HCT116 (cell line): ENCODE results near the gene NDUFB8. TPM values are rescaled to one million over a fixed set of nuclear protein-coding genes. Genes with fewer than 3 reads are reported as not detected.

ENCODE experiments used
- ATAC-seq: fragments of 200-7000 bp; cut with Tn5 transposase; 2 replicates; pipeline ENCODE4 v1.9.1; 2020; ENCODE audit warnings: mild to moderate bottlenecking, moderate library complexity
- BruUV-seq: library from RNA; stranded (reverse); fragments of 400-500 nt; replicated peaks from 2 replicates; lab custom pipeline; 2021; lab: Mats Ljungman, UMichigan
- CTCF ChIA-PET: fragments of 300-600 bp; sonication (Branson Sonifier 250); formaldehyde crosslinking; loops from one replicate; lab custom pipeline; 2021; ENCODE audit warnings: antibody characterized with exemption; lab: Charles Lee
- POLR2A ChIA-PET: fragments of 300-600, 350-600 bp; sonication (Branson Sonifier 250); formaldehyde crosslinking; loops from one replicate; lab custom pipeline; 2021; ENCODE audit warnings: antibody characterized with exemption; lab: Charles Lee
- RAD21 ChIA-PET, 2 experiments: fragments of 300-600 bp; sonication (Branson Sonifier 250); formaldehyde crosslinking; loops; one replicate each; lab custom pipeline; 2023; ENCODE audit warnings: low total read pairs in 2 of 2; ENCODE audit not compliant: uncharacterized antibody in 2 of 2, unreplicated experiment in 2 of 2, low non-redundant PET in 1 of 2; lab: Charles Lee
- DNase-seq: peaks from one replicate; pipeline ENCODE4 v3.0.0-alpha.2; 2010; ENCODE audit warnings: low read depth, low spot score
- H2AFZ ChIP-seq: fragments of 200-600 bp; shearing (Covaris generic), sonication (generic); 2 replicates; pipeline ENCODE4 v1.6.1; 2017; ENCODE audit warnings: low read depth, mixed run types, mixed read lengths, antibody characterized with exemption, low read length; ENCODE audit not compliant: poor library complexity, severe bottlenecking
- H3K27ac ChIP-seq: 2 replicates; pipeline ENCODE4 v1.5.1; 2012; ENCODE audit warnings: low read depth, low read length
- H3K27me3 ChIP-seq: fragments of 200-600 bp; sonication (generic); 2 replicates; pipeline ENCODE4 v1.6.1; 2016; ENCODE audit warnings: mixed run types, low read length, mixed read lengths; ENCODE audit not compliant: insufficient read depth
- H3K36me3 ChIP-seq, 2 experiments: fragments of 200-500 bp in 1 of 2; fragments of 200-600 bp in 1 of 2; sonication (Bioruptor generic) in 1 of 2; sonication (generic) in 1 of 2; 2 replicates each; pipeline versions ENCODE4 v1.5.1 to v1.6.1; 2014 to 2016; ENCODE audit warnings: low read length in 2 of 2, inconsistent platforms in 1 of 2, mixed read lengths in 1 of 2, mixed run types in 1 of 2; ENCODE audit not compliant: insufficient read depth in 2 of 2, control insufficient read depth in 1 of 2
- H3K4me1 ChIP-seq, 2 experiments: fragments of 200-600 bp in 1 of 2; sonication (generic) in 1 of 2; 2 replicates each; pipeline versions ENCODE4 v1.5.1 to v1.6.1; 2012 to 2017; ENCODE audit warnings: low read length in 2 of 2, inconsistent platforms in 1 of 2, mild to moderate bottlenecking in 1 of 2, mixed read lengths in 1 of 2, mixed run types in 1 of 2, moderate library complexity in 1 of 2; ENCODE audit not compliant: insufficient read depth in 2 of 2, control insufficient read depth in 1 of 2
- H3K4me2 ChIP-seq: fragments of 200-600 bp; sonication (generic); 2 replicates; pipeline ENCODE4 v1.6.1; 2017; ENCODE audit warnings: mixed run types, low read length, mixed read lengths
- H3K4me3 ChIP-seq, 2 experiments: fragments of 200-600 bp in 1 of 2; sonication (generic) in 1 of 2; replicated peaks in 1 of 2; 2 replicates each; pipeline ENCODE4 v1.5.1; 2011 to 2016; ENCODE audit warnings: low read length in 2 of 2, control low read depth in 1 of 2, low read depth in 1 of 2, mild to moderate bottlenecking in 1 of 2, mixed read lengths in 1 of 2, mixed run types in 1 of 2
- H3K79me2 ChIP-seq: fragments of 200-600 bp; sonication (generic); 2 replicates; pipeline ENCODE4 v1.6.1; 2017; ENCODE audit warnings: mild to moderate bottlenecking, mixed run types, low read length, moderate library complexity, mixed read lengths; ENCODE audit not compliant: insufficient read depth
- H3K9ac ChIP-seq: fragments of 200-600 bp; sonication (generic); 2 replicates; pipeline ENCODE4 v1.6.1; 2016; ENCODE audit warnings: low read length, mixed read lengths
- H3K9me2 ChIP-seq: fragments of 200-600 bp; sonication (generic), shearing (Covaris generic); 2 replicates; pipeline ENCODE4 v1.6.1; 2017; ENCODE audit warnings: mixed run types, mild to moderate bottlenecking, moderate library complexity; ENCODE audit not compliant: insufficient read depth
- H3K9me3 ChIP-seq, 2 experiments: fragments of 200-500 bp in 1 of 2; fragments of 200-600 bp in 1 of 2; sonication (Bioruptor generic) in 1 of 2; sonication (generic) in 1 of 2; 2 replicates each; pipeline ENCODE4 v1.6.1; 2014 to 2017; ENCODE audit warnings: low read length in 2 of 2, mixed read lengths in 2 of 2, inconsistent platforms in 1 of 2, low read depth in 1 of 2, mild to moderate bottlenecking in 1 of 2, mixed run types in 1 of 2, moderate library complexity in 1 of 2; ENCODE audit not compliant: control insufficient read depth in 1 of 2, insufficient read depth in 1 of 2
- H4K20me1 ChIP-seq: fragments of 200-600 bp; sonication (generic), shearing (Covaris generic); 2 replicates; pipeline ENCODE4 v1.6.1; 2017; ENCODE audit warnings: mixed run types, mild to moderate bottlenecking, moderate library complexity; ENCODE audit not compliant: insufficient read depth
- ATF3 ChIP-seq: IDR thresholded peaks from 2 replicates; pipeline ENCODE4 v1.6.1; 2012
- CBX3 ChIP-seq: IDR thresholded peaks from 2 replicates; pipeline ENCODE4 v1.6.1; 2012; ENCODE audit warnings: low read depth
- CTCF ChIP-seq, 3 experiments: fragments of 200-600 bp in 1 of 3; sonication (generic) in 1 of 3; IDR thresholded peaks in 2 of 3; conservative IDR thresholded peaks in 1 of 3; 2 replicates each; pipeline ENCODE4 v1.5.1; 2012 to 2017; ENCODE audit warnings: low read depth in 2 of 3, low read length in 2 of 3, antibody characterized with exemption in 1 of 3, borderline replicate concordance in 1 of 3, control low read depth in 1 of 3, mild to moderate bottlenecking in 1 of 3, mixed read lengths in 1 of 3, mixed run types in 1 of 3, moderate library complexity in 1 of 3; ENCODE audit not compliant: insufficient read depth in 1 of 3
- EGR1 ChIP-seq: IDR thresholded peaks from 2 replicates; pipeline ENCODE4 v1.6.1; 2012; ENCODE audit warnings: low read depth
- ELF1 ChIP-seq: IDR thresholded peaks from 2 replicates; pipeline ENCODE4 v1.6.1; 2012; ENCODE audit warnings: low read depth, borderline replicate concordance
- EZH2phosphoT487 ChIP-seq: fragments of 200-600 bp; IDR thresholded peaks from 2 replicates; pipeline ENCODE4 v1.6.1; 2018; ENCODE audit warnings: antibody characterized with exemption, borderline replicate concordance
- FOSL1 ChIP-seq: IDR thresholded peaks from 2 replicates; pipeline ENCODE4 v1.6.1; 2012; ENCODE audit warnings: low read depth
- JUND ChIP-seq: IDR thresholded peaks from 2 replicates; pipeline ENCODE4 v1.6.1; 2012
- MAX ChIP-seq: IDR thresholded peaks from 2 replicates; pipeline ENCODE4 v1.6.1; 2012
- POLR2A ChIP-seq: IDR thresholded peaks from 2 replicates; pipeline ENCODE4 v1.7.0; 2011; ENCODE audit warnings: borderline replicate concordance; ENCODE audit not compliant: insufficient read depth, insufficient read length; ENCODE audit errors: extremely low read depth
- POLR2AphosphoS5 ChIP-seq: IDR thresholded peaks from 2 replicates; pipeline ENCODE4 v1.6.1; 2011; ENCODE audit warnings: mild to moderate bottlenecking, low read depth, low read length, moderate library complexity
- REST ChIP-seq: IDR thresholded peaks from 2 replicates; pipeline ENCODE4 v1.6.1; 2012; ENCODE audit warnings: low read depth
- SIN3A ChIP-seq: IDR thresholded peaks from 2 replicates; pipeline ENCODE4 v1.6.1; 2012; ENCODE audit warnings: low read depth
- SRF ChIP-seq: IDR thresholded peaks from 2 replicates; pipeline ENCODE4 v1.6.1; 2012; ENCODE audit warnings: low read depth
- ZBTB33 ChIP-seq: IDR thresholded peaks from 2 replicates; pipeline ENCODE4 v1.6.1; 2011; ENCODE audit warnings: mild to moderate bottlenecking, low read length, moderate library complexity; ENCODE audit not compliant: insufficient replicate concordance; ENCODE audit errors: extremely low read depth
- ZFX ChIP-seq: fragments of 450-650 bp; IDR thresholded peaks from 2 replicates; pipeline ENCODE4 v1.6.1; 2017
- intact Hi-C: fragments of 100-400 bp; cut with micrococcal nuclease; formaldehyde crosslinking; loops from 2 replicates; pipeline ENCODE4 v1.10.0; 2022
- total RNA-seq: library from RNA; stranded (reverse); gene quantifications from one replicate; pipeline ENCODE4 v1.2.1, GENCODE V29; 2021; ENCODE audit not compliant: unreplicated experiment

NDUFB8 gene
- total RNA-seq, 1 experiment from 2014 or later = 243 TPM

- TF ChIP-seq ELF1 (no peak), ATF3 (no peak), FOSL1 (no peak), SRF (no peak), EGR1 (no peak), REST (no peak), MAX (no peak)
Observed at GRCh38 chr10:100551196-100551595, 21.5 kb upstream of the NDUFB8 start (continued).

- peaks cover 73 to 74% of the 10 kb centered on the region in 2 experiments for H3K36me3 ChIP-seq
- H3K27me3 ChIP-seq = no peaks in the 10 kb centered on the region
- ChIA-PET CTCF (interaction anchor here (0.9 to 2.2 kb wide), 2 partner anchors 9 to 25 kb away, joined by 3 to 11 read pairs; partner anchors contain the start of gene HIF1AN), POLR2A (interaction anchor here (1.4 kb wide), 1 partner anchor 9 kb away, joined by 9 read pairs; the partner anchor contains the start of gene HIF1AN), RAD21 (no interaction called here)
- DNase-seq (no peak), ATAC-seq (no peak)
- no TSS peak for BruUV-seq
- H3K79me2 ChIP-seq = peaks cover 19% of the 10 kb centered on the region
- H3K4me1 ChIP-seq = no peaks in the 10 kb centered on the region
- H3K4me3 ChIP-seq = no peak overlapping the region
- TF ChIP-seq ZBTB33 (no peak), CTCF (IDR thresholded peaks at IDR 0.05 in 2 of 3, conservative IDR thresholded peaks at IDR 0.05 in 1 of 3; ENCODE audit: borderline replicate concordance in 1 of 3, insufficient read depth in 1 of 3, low read depth in 2 of 3, low read length in 2 of 3) (no peak), POLR2AphosphoS5 (no peak), ZFX (no peak), SIN3A (no peak), JUND (no peak), EZH2phosphoT487 (no peak), EGR1 (no peak), CBX3 (no peak), POLR2A (no peak), ELF1 (no peak)
- H3K4me2 ChIP-seq = no peak overlapping the region
- H3K27ac ChIP-seq = no peak overlapping the region
- intact Hi-C loops = no loop called here
- H3K9ac ChIP-seq = no peak overlapping the region
- H2AFZ ChIP-seq = no peak overlapping the region
- H3K9me2 ChIP-seq = no peaks in the 10 kb centered on the region
- 0 out of 2 replicates have a peak, but pooled peaks cover 5% of the 10 kb centered on the region for H4K20me1 ChIP-seq
- H3K9me3 ChIP-seq = no peaks in the 10 kb centered on the region
Observed at GRCh38 chr10:100544950-100545349, 15.3 kb upstream of the NDUFB8 start.
